HEK293 (cell line): Measurements from ENCODE around the gene SH3RF3.

Experiments
- CTCF ChIA-PET: fragments of 350-600 bp; formaldehyde crosslinking; extraction: SDS; loops from one replicate; lab custom pipeline; 2021; ENCODE audit warnings: antibody characterized with exemption; lab: Yijun Ruan, JAX
- POLR2A ChIA-PET: fragments of 300-600 bp; formaldehyde crosslinking; extraction: SDS; loops from one replicate; lab custom pipeline; 2020; ENCODE audit warnings: antibody characterized with exemption, inconsistent platforms; lab: Yijun Ruan, JAX
- H3K27ac ChIP-seq: fragments of 200-500 bp; sonication (Bioruptor generic); 2 replicates; pipeline ENCODE4 v1.5.1; 2014; ENCODE audit warnings: low read depth, low read length, control low read depth, inconsistent platforms; ENCODE audit errors: extremely low read depth
- H3K36me3 ChIP-seq, 2 experiments: fragments of 200-500 bp in 1 of 2; sonication (Bioruptor generic) in 1 of 2; 1 replicate in 1 of 2; 2 replicates in 1 of 2; pipeline ENCODE4 v1.5.1; 2014 to 2017; ENCODE audit warnings: inconsistent platforms in 2 of 2, low read length in 2 of 2; ENCODE audit not compliant: control insufficient read depth in 2 of 2, insufficient read depth in 1 of 2
- H3K4me1 ChIP-seq: fragments of 200-500 bp; sonication (Bioruptor generic); 2 replicates; pipeline ENCODE4 v1.5.1; 2014; ENCODE audit warnings: mild to moderate bottlenecking, low read length, inconsistent platforms; ENCODE audit not compliant: control insufficient read depth, insufficient read depth
- H3K4me3 ChIP-seq: 2 replicates; pipeline ENCODE4 v1.5.1; 2011; ENCODE audit warnings: low read depth, mild to moderate bottlenecking, control low read depth, low read length, moderate library complexity
- H3K9me3 ChIP-seq: fragments of 200-500 bp; sonication (Bioruptor generic); 2 replicates; pipeline ENCODE4 v1.5.1; 2014; ENCODE audit warnings: low read depth, low read length, inconsistent platforms; ENCODE audit not compliant: control insufficient read depth, insufficient read depth
- CTCF ChIP-seq: fragments of 450-650 bp; formaldehyde crosslinking; IDR thresholded peaks from 2 replicates; pipeline ENCODE4 v1.5.1; 2016; ENCODE audit warnings: missing biosample characterization, missing genetic modification characterization
- INSM2 ChIP-seq: fragments of 450-650 bp; formaldehyde crosslinking; IDR thresholded peaks from 2 replicates; pipeline ENCODE4 v1.5.1; 2016; ENCODE audit warnings: missing biosample characterization, missing genetic modification characterization
- PRDM10 ChIP-seq: fragments of 450-650 bp; formaldehyde crosslinking; IDR thresholded peaks from 2 replicates; pipeline ENCODE4 v1.5.1; 2016; ENCODE audit warnings: missing biosample characterization, missing genetic modification characterization
- SCRT2 ChIP-seq: fragments of 450-650 bp; formaldehyde crosslinking; IDR thresholded peaks from 2 replicates; pipeline ENCODE4 v1.5.1; 2016; ENCODE audit warnings: missing biosample characterization, missing genetic modification characterization
- ZBTB17 ChIP-seq: fragments of 450-650 bp; formaldehyde crosslinking; IDR thresholded peaks from 2 replicates; pipeline ENCODE4 v1.5.1; 2016; ENCODE audit warnings: missing biosample characterization, missing genetic modification characterization
- ZBTB20 ChIP-seq: fragments of 450-650 bp; formaldehyde crosslinking; IDR thresholded peaks from 2 replicates; pipeline ENCODE4 v1.5.1; 2016; ENCODE audit warnings: missing biosample characterization, missing genetic modification characterization
- ZBTB49 ChIP-seq: fragments of 450-650 bp; formaldehyde crosslinking; IDR thresholded peaks from 2 replicates; pipeline ENCODE4 v1.5.1; 2016; ENCODE audit warnings: missing biosample characterization, missing genetic modification characterization, low read depth
- ZBTB7A ChIP-seq: fragments of 450-650 bp; formaldehyde crosslinking; IDR thresholded peaks from 2 replicates; pipeline ENCODE4 v1.5.1; 2016; ENCODE audit warnings: low read depth, missing biosample characterization, missing genetic modification characterization
- ZFP41 ChIP-seq: fragments of 450-650 bp; formaldehyde crosslinking; IDR thresholded peaks from 2 replicates; pipeline ENCODE4 v1.5.1; 2016; ENCODE audit warnings: missing biosample characterization, missing genetic modification characterization, borderline replicate concordance
- ZNF24 ChIP-seq: fragments of 450-650 bp; formaldehyde crosslinking; IDR thresholded peaks from 2 replicates; pipeline ENCODE4 v1.5.1; 2016; ENCODE audit warnings: missing biosample characterization, missing genetic modification characterization
- ZNF26 ChIP-seq: fragments of 450-650 bp; formaldehyde crosslinking; IDR thresholded peaks from 2 replicates; pipeline ENCODE4 v1.5.1; 2016; ENCODE audit warnings: missing biosample characterization, missing genetic modification characterization
- ZNF341 ChIP-seq: fragments of 450-650 bp; formaldehyde crosslinking; IDR thresholded peaks from 2 replicates; pipeline ENCODE4; 2016; ENCODE audit warnings: low read depth, missing biosample characterization, missing genetic modification characterization
- ZNF48 ChIP-seq: fragments of 450-650 bp; formaldehyde crosslinking; IDR thresholded peaks from 2 replicates; pipeline ENCODE4 v1.5.1; 2016; ENCODE audit warnings: missing biosample characterization, missing genetic modification characterization
- ZNF549 ChIP-seq: fragments of 450-650 bp; IDR thresholded peaks from 2 replicates; pipeline ENCODE4 v1.5.1; 2018; ENCODE audit warnings: missing biosample characterization, missing genetic modification characterization, mild to moderate bottlenecking, inconsistent platforms, moderate library complexity
- ZNF660 ChIP-seq: fragments of 450-650 bp; IDR thresholded peaks from 2 replicates; pipeline ENCODE4 v1.5.1; 2018; ENCODE audit warnings: missing biosample characterization, mild to moderate bottlenecking, missing genetic modification characterization
- ZNF692 ChIP-seq: fragments of 450-650 bp; formaldehyde crosslinking; IDR thresholded peaks from 2 replicates; pipeline ENCODE4 v1.5.1; 2016; ENCODE audit warnings: missing biosample characterization, missing genetic modification characterization
- ZNF701 ChIP-seq: fragments of 450-650 bp; formaldehyde crosslinking; IDR thresholded peaks from 2 replicates; pipeline ENCODE4 v1.5.1; 2016; ENCODE audit warnings: missing biosample characterization, missing genetic modification characterization
- ZNF791 ChIP-seq: fragments of 450-650 bp; formaldehyde crosslinking; IDR thresholded peaks from 2 replicates; pipeline ENCODE4 v1.5.1; 2016; ENCODE audit warnings: missing biosample characterization, missing genetic modification characterization

SH3RF3 gene

GRCh38 chr2:109202486-109202885, 73.5 kb downstream of the SH3RF3 start:
- no peaks in the 10 kb centered on the region for H3K9me3 ChIP-seq
- peaks cover 4% of the 10 kb centered on the region; the same call in 1 of the 2 replicates for H3K4me1 ChIP-seq
- TF ChIP-seq ZNF701 (no peak), ZNF48 (no peak), ZBTB17 (tag by site-specific recombination) (no peak), PRDM10 (tag by site-specific recombination) (no peak)
- ChIA-PET CTCF (interaction anchor here (0.7 kb wide), 1 partner anchor 32 kb away, joined by 3 read pairs; no protein-coding TSS in a partner anchor), POLR2A (no interaction called here)
- H3K27ac ChIP-seq = no peak overlapping the region
- no peak overlapping the region for H3K4me3 ChIP-seq
- H3K36me3 ChIP-seq = no peaks in the 10 kb centered on the region

- ChIA-PET POLR2A (no interaction called here), CTCF (no interaction called here)
- no peak overlapping the region for H3K27ac ChIP-seq
- no peak overlapping the region for H3K4me3 ChIP-seq
- no peak for TF ChIP-seq ZNF660 (tag by site-specific recombination)
- peak; percentile 37; the same call in 1 of the 2 replicates for TF ChIP-seq SCRT2
- H3K4me1 ChIP-seq = no peaks in the 10 kb centered on the region
- no peaks in the 10 kb centered on the region for H3K9me3 ChIP-seq
- no peaks in the 10 kb centered on the region for H3K36me3 ChIP-seq
Observed at GRCh38 chr2:109203246-109204011, 74.4 kb downstream of the SH3RF3 start.

GRCh38 chr2:109204412-109204811, 75.4 kb downstream of the SH3RF3 start:
- Histone ChIP-seq H3K4me1 (0 out of 2 replicates have a peak, but pooled peaks cover under 1% of the 10 kb centered on the region), H3K9me3 (no peaks in the 10 kb centered on the region), H3K36me3 (no peaks in the 10 kb centered on the region), H3K4me3 (no peak overlapping the region), H3K27ac (no peak overlapping the region)
- ChIA-PET CTCF (no interaction called here), POLR2A (no interaction called here)
- TF ChIP-seq CTCF = no peak
- TF ChIP-seq ZNF26 (tag by site-specific recombination) = no peak
- no peak for TF ChIP-seq ZNF549
- TF ChIP-seq ZFP41 (tag by site-specific recombination) = no peak
- TF ChIP-seq INSM2 (tag by site-specific recombination) = no peak
- TF ChIP-seq ZBTB49 (tag by site-specific recombination) = no peak
- TF ChIP-seq ZNF791 (tag by site-specific recombination) = no peak
- TF ChIP-seq ZNF24 (tag by site-specific recombination) = no peak
- no peak for TF ChIP-seq ZNF692 (tag by site-specific recombination)
- no peak for TF ChIP-seq ZBTB20
- TF ChIP-seq ZBTB7A (tag by site-specific recombination) = no peak
- no peak for TF ChIP-seq ZNF341 (tag by site-specific recombination)
